ENCODE results near the gene GNG7.
"Not testable (repeated sequence)": the region's sequence is repeated elsewhere in the genome, so short reads cannot be mapped to it uniquely, and the experiment has no call there.

GNG7 gene

GRCh38 chr19:2627319-2627829, 75.1 kb downstream of the GNG7 start:
- TF ChIP-seq JUND (IDR thresholded peaks at IDR 0.05; ENCODE audit: low read depth) = no peak
- in situ Hi-C loops (cut with HindIII; ENCODE audit: low pct_unique_long_range_greater_than_20kb, low sequenced_read_pairs) = no loop called here
- no peak for DNase-seq (ENCODE audit: low read depth in 1 of 2, low spot score in 1 of 2)

GRCh38 chr19:2625434-2625833, 77.1 kb downstream of the GNG7 start:
- TF ChIP-seq JUND (IDR thresholded peaks at IDR 0.05; ENCODE audit: low read depth) = no peak
- in situ Hi-C loops (cut with HindIII; ENCODE audit: low pct_unique_long_range_greater_than_20kb, low sequenced_read_pairs) = no loop called here
- DNase-seq (ENCODE audit: low read depth in 1 of 2, low spot score in 1 of 2) = no peak

- TF ChIP-seq JUND (IDR thresholded peaks at IDR 0.05; ENCODE audit: low read depth) = no peak
- in situ Hi-C loops (cut with HindIII; ENCODE audit: low pct_unique_long_range_greater_than_20kb, low sequenced_read_pairs) = no loop called here
- DNase-seq (ENCODE audit: low read depth in 1 of 2, low spot score in 1 of 2) = peak; percentile 55 to 71
Observed at GRCh38 chr19:2624537-2625091, 77.9 kb downstream of the GNG7 start.

- TF ChIP-seq JUND (IDR thresholded peaks at IDR 0.05; ENCODE audit: low read depth) = no peak
- DNase-seq (ENCODE audit: low read depth in 1 of 2, low spot score in 1 of 2) = no peak
- in situ Hi-C loops (cut with HindIII; ENCODE audit: low pct_unique_long_range_greater_than_20kb, low sequenced_read_pairs) = no loop called here
Observed at GRCh38 chr19:2623798-2624197, 78.7 kb downstream of the GNG7 start.

- in situ Hi-C loops (cut with HindIII; ENCODE audit: low pct_unique_long_range_greater_than_20kb, low sequenced_read_pairs) = not testable (repeated sequence)
Observed at GRCh38 chr19:2622371-2622961, 80.0 kb downstream of the GNG7 start.

GRCh38 chr19:2619076-2619475, 83.4 kb downstream of the GNG7 start:
- DNase-seq (ENCODE audit: low read depth in 1 of 2, low spot score in 1 of 2) = no peak
- no peak for TF ChIP-seq JUND (IDR thresholded peaks at IDR 0.05; ENCODE audit: low read depth)
- in situ Hi-C loops (cut with HindIII; ENCODE audit: low pct_unique_long_range_greater_than_20kb, low sequenced_read_pairs) = no loop called here

More at GRCh38 chr19:2622371-2622961, 80.0 kb downstream of the GNG7 start:
- DNase-seq (ENCODE audit: low read depth in 1 of 2, low spot score in 1 of 2) = not testable (repeated sequence)

- in situ Hi-C loops (cut with HindIII; ENCODE audit: low pct_unique_long_range_greater_than_20kb, low sequenced_read_pairs) = no loop called here
- no peak for DNase-seq (ENCODE audit: low read depth in 1 of 2, low spot score in 1 of 2)
- TF ChIP-seq JUND (IDR thresholded peaks at IDR 0.05; ENCODE audit: low read depth) = no peak
Observed at GRCh38 chr19:2618611-2619010, 83.9 kb downstream of the GNG7 start.

- no peak for TF ChIP-seq JUND (IDR thresholded peaks at IDR 0.05; ENCODE audit: low read depth)
- in situ Hi-C loops (cut with HindIII; ENCODE audit: low pct_unique_long_range_greater_than_20kb, low sequenced_read_pairs) = no loop called here
- DNase-seq (ENCODE audit: low read depth in 1 of 2, low spot score in 1 of 2) = no peak
Observed at GRCh38 chr19:2617393-2618165, 84.9 kb downstream of the GNG7 start.

GRCh38 chr19:2616741-2617392, 85.6 kb downstream of the GNG7 start:
- TF ChIP-seq JUND (IDR thresholded peaks at IDR 0.05; ENCODE audit: low read depth) = no peak
- in situ Hi-C loops (cut with HindIII; ENCODE audit: low pct_unique_long_range_greater_than_20kb, low sequenced_read_pairs) = no loop called here
- DNase-seq (ENCODE audit: low read depth in 1 of 2, low spot score in 1 of 2) = no peak

- in situ Hi-C loops (cut with HindIII; ENCODE audit: low pct_unique_long_range_greater_than_20kb, low sequenced_read_pairs) = no loop called here
- no peak for DNase-seq (ENCODE audit: low read depth in 1 of 2, low spot score in 1 of 2)
- TF ChIP-seq JUND (IDR thresholded peaks at IDR 0.05; ENCODE audit: low read depth) = no peak
Observed at GRCh38 chr19:2615782-2616181, 86.7 kb downstream of the GNG7 start.

GRCh38 chr19:2613507-2614295, 88.8 kb downstream of the GNG7 start:
- in situ Hi-C loops (cut with HindIII; ENCODE audit: low pct_unique_long_range_greater_than_20kb, low sequenced_read_pairs) = no loop called here
- peak in 1 of 2 experiments; percentile 48 for DNase-seq (ENCODE audit: low read depth in 1 of 2, low spot score in 1 of 2)
- TF ChIP-seq JUND (IDR thresholded peaks at IDR 0.05; ENCODE audit: low read depth) = no peak

GRCh38 chr19:2612619-2613249, 89.8 kb downstream of the GNG7 start:
- DNase-seq (ENCODE audit: low read depth in 1 of 2, low spot score in 1 of 2) = no peak
- TF ChIP-seq JUND (IDR thresholded peaks at IDR 0.05; ENCODE audit: low read depth) = no peak
- in situ Hi-C loops (cut with HindIII; ENCODE audit: low pct_unique_long_range_greater_than_20kb, low sequenced_read_pairs) = no loop called here
